ENCODE results near the gene DSG3. TPM values are rescaled to one million over a fixed set of nuclear protein-coding genes. Genes with fewer than 3 reads are reported as not detected.

DSG3 gene
- total RNA-seq, 1 donor from 2014 or later: not detected

DNA sequence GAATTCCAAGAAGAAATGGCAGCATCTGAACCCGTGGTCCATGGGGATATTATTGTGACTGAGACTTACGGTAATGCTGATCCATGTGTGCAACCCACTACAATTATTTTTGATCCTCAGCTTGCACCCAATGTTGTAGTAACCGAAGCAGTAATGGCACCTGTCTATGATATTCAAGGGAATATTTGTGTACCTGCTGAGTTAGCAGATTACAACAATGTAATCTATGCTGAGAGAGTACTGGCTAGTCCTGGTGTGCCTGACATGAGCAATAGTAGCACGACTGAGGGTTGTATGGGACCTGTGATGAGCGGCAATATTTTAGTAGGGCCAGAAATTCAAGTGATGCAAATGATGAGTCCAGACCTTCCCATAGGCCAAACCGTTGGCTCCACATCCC lies 34.4 kb upstream of the DSG3 start:
- no peaks in the 10 kb centered on the region for H3K79me2 ChIP-seq (ENCODE audit: low read depth)
- no peaks in the 10 kb centered on the region for H3K4me1 ChIP-seq
- H3K4me2 ChIP-seq: no peak overlapping the region
- no peaks in the 10 kb centered on the region for H3K9me3 ChIP-seq (ENCODE audit: low read depth)
- no peaks in the 10 kb centered on the region for H4K20me1 ChIP-seq (ENCODE audit: low read depth)
- no peak for TF ChIP-seq EZH2 (IDR thresholded peaks at IDR 0.05)
- TF ChIP-seq, protein P1, sequence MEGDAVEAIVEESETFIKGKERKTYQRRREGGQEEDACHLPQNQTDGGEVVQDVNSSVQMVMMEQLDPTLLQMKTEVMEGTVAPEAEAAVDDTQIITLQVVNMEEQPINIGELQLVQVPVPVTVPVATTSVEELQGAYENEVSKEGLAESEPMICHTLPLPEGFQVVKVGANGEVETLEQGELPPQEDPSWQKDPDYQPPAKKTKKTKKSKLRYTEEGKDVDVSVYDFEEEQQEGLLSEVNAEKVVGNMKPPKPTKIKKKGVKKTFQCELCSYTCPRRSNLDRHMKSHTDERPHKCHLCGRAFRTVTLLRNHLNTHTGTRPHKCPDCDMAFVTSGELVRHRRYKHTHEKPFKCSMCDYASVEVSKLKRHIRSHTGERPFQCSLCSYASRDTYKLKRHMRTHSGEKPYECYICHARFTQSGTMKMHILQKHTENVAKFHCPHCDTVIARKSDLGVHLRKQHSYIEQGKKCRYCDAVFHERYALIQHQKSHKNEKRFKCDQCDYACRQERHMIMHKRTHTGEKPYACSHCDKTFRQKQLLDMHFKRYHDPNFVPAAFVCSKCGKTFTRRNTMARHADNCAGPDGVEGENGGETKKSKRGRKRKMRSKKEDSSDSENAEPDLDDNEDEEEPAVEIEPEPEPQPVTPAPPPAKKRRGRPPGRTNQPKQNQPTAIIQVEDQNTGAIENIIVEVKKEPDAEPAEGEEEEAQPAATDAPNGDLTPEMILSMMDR (IDR thresholded peaks at IDR 0.05): no peak
- Mint-ChIP-seq H3K27me3 (ENCODE audit: insufficient read depth, low read depth) (no peaks in the 10 kb centered on the region), H3K4me3 (no peak overlapping the region), H3K4me1 (no peaks in the 10 kb centered on the region), H3K27ac (no peak overlapping the region), H3K9me3 (no peaks in the 10 kb centered on the region), H3K36me3 (no peaks in the 10 kb centered on the region)
- no peak overlapping the region for H3K27ac ChIP-seq
- H3K9ac ChIP-seq: no peak overlapping the region
- no peaks in the 10 kb centered on the region for H3F3A ChIP-seq (ENCODE audit: low read depth)
- DNase-seq (ENCODE audit: low spot score): no peak
- no peak overlapping the region for H2AFZ ChIP-seq (replicated peaks)
- H3K4me3 ChIP-seq: no peak overlapping the region
- H3K36me3 ChIP-seq: no peaks in the 10 kb centered on the region
- no peaks in the 10 kb centered on the region for H3K27me3 ChIP-seq

DNA sequence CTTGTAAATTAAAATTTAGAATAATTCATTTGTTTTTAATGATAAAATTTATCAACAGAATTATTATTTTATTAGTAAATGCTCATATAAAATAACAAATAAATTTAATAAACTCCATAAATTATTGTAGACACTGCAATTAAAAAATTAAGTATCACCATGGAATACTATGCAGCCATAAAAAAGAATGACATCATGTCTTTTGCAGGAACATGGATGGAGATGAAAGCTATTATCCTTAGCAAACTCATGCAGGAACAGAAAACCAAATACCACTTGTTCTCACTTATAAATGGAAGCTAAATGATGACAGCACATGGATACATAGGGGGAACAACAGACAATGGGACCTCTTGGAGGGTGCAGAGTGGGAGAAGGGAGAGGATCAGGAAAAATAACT lies 29.7 kb upstream of the DSG3 start:
- DNase-seq (ENCODE audit: low spot score): no peak
- H3K4me3 Mint-ChIP-seq: no peak overlapping the region
- Histone ChIP-seq H4K20me1 (ENCODE audit: low read depth) (no peaks in the 10 kb centered on the region), H3K27ac (no peak overlapping the region), H3K4me3 (no peak overlapping the region), H3K27me3 (no peaks in the 10 kb centered on the region), H3K36me3 (no peaks in the 10 kb centered on the region), H3F3A (ENCODE audit: low read depth) (no peaks in the 10 kb centered on the region), H2AFZ (replicated peaks) (no peak overlapping the region), H3K4me1 (no peaks in the 10 kb centered on the region), H3K9me3 (ENCODE audit: low read depth) (no peaks in the 10 kb centered on the region), H3K9ac (no peak overlapping the region), H3K79me2 (ENCODE audit: low read depth) (no peaks in the 10 kb centered on the region), H3K4me2 (no peak overlapping the region)
- peaks cover 2% of the 10 kb centered on the region for H3K27me3 Mint-ChIP-seq (ENCODE audit: insufficient read depth, low read depth)
- H3K4me1 Mint-ChIP-seq: no peaks in the 10 kb centered on the region
- H3K27ac Mint-ChIP-seq: no peak overlapping the region
- TF ChIP-seq EZH2 (IDR thresholded peaks at IDR 0.05) (no peak), EZH2phosphoT487 (IDR thresholded peaks at IDR 0.05) (no peak)
- TF ChIP-seq, protein P1 (IDR thresholded peaks at IDR 0.05): no peak
- no peaks in the 10 kb centered on the region for H3K36me3 Mint-ChIP-seq
- H3K9me3 Mint-ChIP-seq: no peaks in the 10 kb centered on the region

DNA sequence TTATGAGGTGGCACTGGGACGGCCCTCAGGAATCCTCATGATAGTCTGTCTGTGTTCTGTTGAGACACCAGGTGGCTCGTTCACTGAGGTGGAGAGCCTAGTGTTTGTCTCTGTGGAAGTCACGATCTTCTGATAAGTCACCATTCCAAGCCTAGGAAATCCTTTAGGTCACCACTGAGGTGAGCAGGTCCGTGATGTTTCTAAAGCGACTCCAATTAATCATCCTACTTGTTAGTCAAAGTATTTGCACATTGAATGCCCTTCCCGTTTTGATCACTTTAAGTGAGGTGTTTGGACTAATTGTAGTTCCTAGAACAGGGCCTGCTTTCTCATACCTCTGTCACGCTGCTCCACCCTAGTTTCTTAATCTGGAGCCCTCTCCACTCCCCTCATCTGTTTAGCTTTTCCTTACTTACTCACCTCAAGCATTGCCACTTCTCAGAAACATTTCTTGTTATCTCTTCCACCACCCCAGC lies 28.0 kb upstream of the DSG3 start:
- Histone ChIP-seq H3K27me3 (no peaks in the 10 kb centered on the region), H3K9me3 (ENCODE audit: low read depth) (no peaks in the 10 kb centered on the region), H3K27ac (no peak overlapping the region), H4K20me1 (ENCODE audit: low read depth) (no peaks in the 10 kb centered on the region), H3F3A (ENCODE audit: low read depth) (no peaks in the 10 kb centered on the region), H2AFZ (replicated peaks) (no peak overlapping the region), H3K79me2 (ENCODE audit: low read depth) (no peaks in the 10 kb centered on the region), H3K4me3 (no peak overlapping the region), H3K36me3 (no peaks in the 10 kb centered on the region), H3K4me1 (no peaks in the 10 kb centered on the region), H3K4me2 (no peak overlapping the region), H3K9ac (no peak overlapping the region)
- Mint-ChIP-seq H3K9me3 (no peaks in the 10 kb centered on the region), H3K4me1 (no peaks in the 10 kb centered on the region), H3K36me3 (no peaks in the 10 kb centered on the region), H3K27ac (no peak overlapping the region), H3K4me3 (no peak overlapping the region), H3K27me3 (ENCODE audit: insufficient read depth, low read depth) (peaks cover 2% of the 10 kb centered on the region)
- DNase-seq (ENCODE audit: low spot score): no peak
- TF ChIP-seq EZH2 (IDR thresholded peaks at IDR 0.05): no peak
- no peak for TF ChIP-seq EZH2phosphoT487 (IDR thresholded peaks at IDR 0.05)
- TF ChIP-seq, protein P1 (IDR thresholded peaks at IDR 0.05): no peak

All from neural progenitor cell (in vitro differentiated cells).